ENCODE measurements around the gene PCYT2.

PCYT2 gene

DNA sequence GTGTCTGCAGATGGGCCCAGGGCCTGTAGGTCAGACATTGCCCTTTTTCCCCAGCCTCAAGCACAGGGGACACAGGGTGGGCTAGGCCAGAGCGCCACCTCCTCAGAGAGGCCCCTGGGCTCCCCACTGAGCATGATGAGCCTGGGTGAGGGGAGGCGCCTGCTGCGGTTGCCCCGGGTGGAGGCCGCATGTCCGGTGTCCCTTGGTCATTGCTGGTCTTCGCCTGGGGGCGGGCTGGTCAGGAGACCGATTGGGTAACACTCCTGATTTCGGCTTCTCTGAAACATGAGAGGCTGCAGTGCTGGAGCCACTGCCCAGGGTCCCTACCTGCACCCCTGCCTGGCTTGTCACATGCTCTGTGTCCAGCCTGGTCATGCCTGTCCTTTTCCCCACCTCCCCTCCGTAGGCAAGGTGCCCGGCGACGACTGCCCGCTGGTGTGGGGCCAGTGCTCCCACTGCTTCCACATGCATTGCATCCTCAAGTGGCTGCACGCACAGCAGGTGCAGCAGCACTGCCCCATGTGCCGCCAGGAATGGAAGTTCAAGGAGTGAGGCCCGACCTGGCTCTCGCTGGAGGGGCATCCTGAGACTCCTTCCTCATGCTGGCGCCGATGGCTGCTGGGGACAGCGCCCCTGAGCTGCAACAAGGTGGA is 11.6 kb downstream of the PCYT2 start:
- DNase-seq (ENCODE audit: low spot score) = no peak

GRCh38 chr17:81898885-81899284 is 12.3 kb downstream of the PCYT2 start:
- no peak for DNase-seq (ENCODE audit: low spot score)

GRCh38 chr17:81898029-81898866 is 13.0 kb downstream of the PCYT2 start:
- peak; percentile 48 for DNase-seq (ENCODE audit: low spot score)

DNA sequence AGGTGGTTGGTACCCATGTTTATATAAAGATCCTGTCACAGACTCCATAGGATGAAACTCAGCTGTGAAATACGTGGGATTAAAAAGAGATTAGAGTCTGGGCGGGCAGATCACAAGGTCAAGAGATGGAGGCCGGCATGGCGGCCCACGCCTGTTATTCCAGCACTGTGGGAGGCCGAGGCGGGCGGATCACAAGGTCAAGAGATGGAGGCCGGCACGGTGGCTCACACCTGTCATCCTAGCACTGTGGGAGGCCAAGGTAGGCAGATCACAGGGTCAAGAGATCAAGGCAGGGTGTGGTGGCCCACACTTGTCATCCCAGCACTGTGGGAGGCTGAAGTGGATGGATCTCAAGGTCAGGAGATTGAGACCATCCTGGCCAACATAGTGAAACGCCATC is 15.8 kb downstream of the PCYT2 start:
- no peak for DNase-seq (ENCODE audit: low spot score)

DNA sequence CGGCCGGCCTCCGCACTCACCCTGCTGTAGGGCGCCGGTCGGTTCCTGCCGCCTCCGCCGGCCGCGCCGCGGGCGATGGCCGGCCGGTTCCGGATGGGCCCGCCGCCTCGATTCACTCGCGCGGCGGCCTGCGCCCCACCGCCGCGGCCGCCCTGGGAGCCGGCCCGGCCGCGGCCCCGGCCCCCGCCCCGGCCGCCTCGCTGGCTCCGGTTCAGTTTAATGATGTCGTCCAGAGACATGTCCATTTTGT is 20.0 kb downstream of the PCYT2 start:
- DNase-seq (ENCODE audit: low spot score) = no peak

GRCh38 chr17:81890447-81891302 is 20.5 kb downstream of the PCYT2 start:
- peak; percentile 1 for DNase-seq (ENCODE audit: low spot score)

GRCh38 chr17:81889602-81890001 is 21.6 kb downstream of the PCYT2 start:
- no peak for DNase-seq (ENCODE audit: low spot score)

DNA sequence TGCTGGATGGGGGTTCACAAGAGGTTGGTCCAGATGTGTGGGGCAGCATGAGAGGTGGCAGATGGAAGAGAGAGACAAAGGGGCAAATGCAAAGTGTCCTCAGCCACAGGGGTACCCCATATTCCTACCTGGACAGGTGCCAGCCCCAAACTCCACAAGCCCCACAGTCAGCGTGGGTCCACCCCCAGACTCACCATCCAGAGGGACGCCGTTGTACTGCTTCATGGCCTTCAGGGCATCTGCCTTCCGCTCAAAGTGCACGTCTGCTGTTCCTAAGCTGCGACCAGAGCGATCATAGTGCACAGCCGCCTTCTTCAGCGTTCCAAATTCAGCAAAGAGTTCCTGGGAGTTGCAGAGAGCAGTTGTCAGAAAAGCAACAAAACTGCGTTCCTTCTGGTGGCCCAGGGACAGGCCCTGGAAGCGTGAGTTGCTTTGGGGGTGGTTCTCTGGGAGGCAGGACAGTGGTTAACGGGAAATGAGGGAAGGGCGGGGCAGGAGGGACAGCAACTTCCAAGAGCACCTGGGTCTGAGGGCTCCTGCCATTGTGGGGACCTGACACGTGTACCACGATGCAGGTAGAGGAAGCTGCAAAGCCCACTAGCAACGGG is 22.1 kb downstream of the PCYT2 start:
- peak; percentile 1 for DNase-seq (ENCODE audit: low spot score)

- DNase-seq (ENCODE audit: low spot score) = no peak
Observed at GRCh38 chr17:81888105-81888987, 22.9 kb downstream of the PCYT2 start.

- no peak for DNase-seq (ENCODE audit: low spot score)
Observed at GRCh38 chr17:81885869-81886548, 25.2 kb downstream of the PCYT2 start.

- DNase-seq (ENCODE audit: low spot score) = no peak
Observed at GRCh38 chr17:81885454-81885853, 25.7 kb downstream of the PCYT2 start.

- no peak for DNase-seq (ENCODE audit: low spot score)
Observed at GRCh38 chr17:81884968-81885367, 26.2 kb downstream of the PCYT2 start.

DNA sequence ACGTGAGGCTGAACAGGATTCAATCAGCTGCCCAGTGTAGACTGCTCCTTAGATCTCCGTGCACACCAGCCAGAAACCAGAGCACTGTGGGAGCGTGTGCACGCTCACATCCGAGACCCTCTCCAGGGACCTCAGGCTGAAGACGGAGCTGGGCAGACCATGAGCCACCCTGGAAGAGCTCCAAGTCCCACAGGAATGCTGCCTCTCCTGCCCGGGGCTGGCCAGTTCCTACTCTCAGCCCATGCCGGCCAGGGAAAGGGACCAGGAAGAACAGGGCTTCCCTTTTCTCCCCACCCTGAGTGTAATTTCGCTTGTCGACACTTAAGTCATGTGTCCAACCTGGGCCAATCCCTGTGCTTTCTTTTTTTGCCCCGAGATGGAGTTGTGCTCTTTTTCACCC is 26.7 kb downstream of the PCYT2 start:
- DNase-seq (ENCODE audit: low spot score) = no peak

DNA sequence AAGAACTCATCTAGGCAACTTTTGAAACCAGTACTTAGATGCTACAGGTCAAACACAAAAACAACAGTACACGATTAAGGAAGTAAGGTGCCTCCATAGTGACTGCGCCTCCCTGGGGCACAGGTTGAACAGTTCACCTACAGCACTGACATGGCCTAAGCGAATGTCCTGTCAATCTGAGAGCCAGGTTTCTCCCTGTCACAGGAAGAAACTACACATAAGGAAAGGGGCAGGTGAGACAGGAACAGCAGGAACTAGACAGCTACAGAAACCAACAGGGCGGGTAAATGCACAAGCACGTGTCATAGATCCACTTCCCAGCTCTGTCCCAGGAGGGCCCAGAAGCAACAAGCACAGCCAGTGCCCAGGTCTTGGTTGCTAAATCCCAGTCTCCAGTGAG is 32.1 kb downstream of the PCYT2 start:
- no peak for DNase-seq (ENCODE audit: low spot score)

DNA sequence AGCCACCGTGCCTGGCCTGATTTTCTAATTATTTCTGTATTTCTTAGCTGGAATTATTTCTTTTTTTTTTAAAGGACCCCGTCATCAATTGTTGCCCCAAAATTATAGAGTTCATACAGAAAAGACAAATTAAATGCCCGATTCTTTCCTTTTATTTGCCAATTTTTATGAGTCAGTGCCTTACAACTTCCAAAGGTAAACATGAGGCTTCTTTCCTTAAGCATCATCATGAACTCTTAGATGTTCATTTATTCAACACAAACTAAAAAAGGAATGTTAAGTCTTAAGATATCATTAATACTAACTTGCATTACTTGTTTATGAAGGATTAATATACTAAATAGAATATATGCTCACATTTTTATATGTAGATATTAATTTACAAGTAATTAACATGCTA is 32.9 kb downstream of the PCYT2 start:
- DNase-seq (ENCODE audit: low spot score) = no peak

GRCh38 chr17:81877569-81877968 is 33.6 kb downstream of the PCYT2 start:
- no peak for DNase-seq (ENCODE audit: low spot score)

DNA sequence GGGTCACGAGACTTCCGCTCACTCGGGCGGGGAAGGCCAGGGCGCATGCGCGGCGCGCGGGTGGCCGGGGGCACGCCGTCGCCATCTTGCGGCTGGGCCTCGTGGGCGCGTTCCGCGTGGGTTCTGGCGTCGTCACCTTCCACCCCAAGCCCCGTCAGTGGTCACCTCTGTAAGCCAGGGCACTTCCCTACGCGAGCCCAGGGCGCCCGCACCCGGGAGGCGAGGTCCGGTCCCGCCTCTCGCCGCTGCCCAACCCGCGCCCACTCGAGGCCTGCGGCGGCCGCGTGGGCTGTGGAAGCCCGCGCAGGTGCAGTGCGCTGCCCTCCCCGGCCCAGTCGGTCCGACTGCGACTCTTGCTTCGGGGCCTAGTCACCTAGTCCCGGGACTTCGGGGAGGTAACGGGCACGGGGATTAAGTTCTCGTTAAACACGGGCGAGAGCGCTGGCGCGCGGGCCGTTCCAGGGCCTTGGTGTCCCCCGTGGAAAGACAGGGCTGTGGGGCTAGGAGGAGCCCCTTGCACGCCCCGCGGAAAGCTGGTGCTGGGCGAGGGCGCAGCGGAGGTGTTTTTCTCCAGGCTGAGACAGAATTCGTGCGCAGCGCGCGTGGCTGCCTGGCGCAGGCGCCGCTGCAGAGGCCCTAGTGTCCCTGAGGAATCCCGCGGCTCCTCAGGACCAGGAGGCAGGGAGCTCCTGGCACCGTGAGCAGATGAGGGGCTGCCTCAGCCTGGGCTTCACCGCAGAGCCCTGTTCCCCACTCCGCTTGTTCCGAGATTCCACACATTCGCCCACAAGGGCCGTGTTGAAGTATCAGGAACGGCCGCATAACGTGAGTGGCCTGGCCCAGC is 39.6 kb downstream of the PCYT2 start:
- DNase-seq (ENCODE audit: low spot score) = peak; percentile 88

- no peak for DNase-seq (ENCODE audit: low spot score)
Observed at GRCh38 chr17:81870981-81871386, 40.2 kb downstream of the PCYT2 start, which contains the start of gene ARHGDIA. Gene ARHGDIA, minus strand, starts transcription at chr17:81871337. Its CDS starts 1,407 bp downstream, at chr17:81869930.

DNA sequence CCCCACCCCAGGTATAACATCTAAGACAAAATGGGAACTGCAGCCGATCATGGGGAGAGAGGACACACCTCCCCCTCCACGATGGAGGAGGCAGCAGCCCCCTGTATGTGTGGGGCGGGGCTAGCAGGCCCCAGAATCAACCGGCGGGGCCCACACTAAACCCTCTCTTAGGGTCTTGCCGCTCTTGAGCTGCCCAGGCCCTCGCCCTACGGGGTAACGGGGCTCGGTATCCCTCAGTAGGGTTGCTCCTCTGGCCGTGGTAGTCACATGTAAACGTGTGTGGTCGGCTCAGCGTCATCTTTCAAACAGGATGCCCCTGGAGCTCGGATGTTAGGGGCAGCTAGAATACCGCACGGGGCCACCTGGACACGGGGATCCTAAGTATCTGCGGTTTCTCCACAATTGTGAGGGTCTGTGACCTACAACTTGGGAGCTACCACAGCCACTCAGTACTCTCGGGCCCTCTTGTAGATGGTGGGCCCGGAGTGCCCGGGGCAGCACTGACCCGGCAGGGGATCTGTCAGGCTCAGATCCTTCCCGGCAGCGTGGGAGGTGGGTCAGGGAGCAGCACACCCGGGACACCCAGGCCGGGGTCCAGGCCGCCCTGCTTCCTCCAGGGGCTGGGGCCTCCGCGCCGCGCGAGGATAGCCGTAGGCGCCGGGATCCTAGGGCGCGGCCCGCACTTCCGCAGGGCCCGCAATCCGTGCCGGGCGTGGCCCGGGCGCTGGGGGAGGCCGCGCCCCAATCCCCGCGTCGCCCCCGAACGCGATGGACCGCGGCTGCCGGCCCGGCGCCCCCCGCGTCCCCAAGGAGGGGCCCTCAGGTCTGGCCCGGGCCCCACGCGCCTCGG is 40.8 kb downstream of the PCYT2 start:
- DNase-seq (ENCODE audit: low spot score) = no peak
